Tibial artery (tissue), 4 donors: Measurements from ENCODE around the gene ARFGEF3.

ENCODE experiments used
- DNase-seq, 2 donors: peaks; one replicate each; pipeline ENCODE4 v3.0.0-alpha.2; 2019
- H3K27ac ChIP-seq, 2 donors: fragments of 200-600 bp; sonication (generic) in 1 of 2; 1 replicate in 1 of 2; 2 replicates in 1 of 2; pipeline ENCODE4 v1.5.1; 2018 to 2019; ENCODE audit warnings: mild to moderate bottlenecking in 1 of 2
- H3K27me3 ChIP-seq, 2 donors: fragments of 200-600 bp; sonication (generic) in 1 of 2; one replicate each; pipeline versions ENCODE4 v1.5.1 to v1.6.0; 2016 to 2019
- H3K36me3 ChIP-seq, 3 donors: fragments of 200-600 bp; sonication (generic) in 2 of 3; one replicate each; pipeline ENCODE4 v1.5.1; 2016 to 2019; ENCODE audit warnings: mild to moderate bottlenecking in 2 of 3
- H3K4me1 ChIP-seq, 4 donors: fragments of 200-600 bp; sonication (generic) in 2 of 4; 1 replicate in 3 of 4; 2 replicates in 1 of 4; pipeline ENCODE4 v1.5.1; 2016 to 2019
- H3K4me3 ChIP-seq, 2 donors: fragments of 200-600 bp; sonication (generic) in 1 of 2; 1 replicate in 1 of 2; 2 replicates in 1 of 2; pipeline ENCODE4 v1.5.1; 2018 to 2019; ENCODE audit warnings: mild to moderate bottlenecking in 2 of 2
- H3K9me3 ChIP-seq, 3 donors: fragments of 200-600 bp; sonication (generic) in 1 of 3; one replicate each; pipeline ENCODE4 v1.5.1; 2016 to 2019
- intact Hi-C: fragments of 100-400 bp; cut with DNase I; formaldehyde crosslinking; loops from one replicate; pipeline ENCODE4 v1.15.0; 2023; ENCODE audit warnings: low total_unique reads
- TF ChIP-seq, protein P1 (sequence below), 2 experiments: fragments of 200-600 bp in 1 of 2; fragments of 450-650 bp in 1 of 2; IDR thresholded peaks; one replicate each; pipeline ENCODE4 v1.5.1; 2017 to 2019; ENCODE audit warnings: antibody characterized with exemption in 2 of 2, mild to moderate bottlenecking in 1 of 2, moderate library complexity in 1 of 2

The ARFGEF3 gene

DNA sequence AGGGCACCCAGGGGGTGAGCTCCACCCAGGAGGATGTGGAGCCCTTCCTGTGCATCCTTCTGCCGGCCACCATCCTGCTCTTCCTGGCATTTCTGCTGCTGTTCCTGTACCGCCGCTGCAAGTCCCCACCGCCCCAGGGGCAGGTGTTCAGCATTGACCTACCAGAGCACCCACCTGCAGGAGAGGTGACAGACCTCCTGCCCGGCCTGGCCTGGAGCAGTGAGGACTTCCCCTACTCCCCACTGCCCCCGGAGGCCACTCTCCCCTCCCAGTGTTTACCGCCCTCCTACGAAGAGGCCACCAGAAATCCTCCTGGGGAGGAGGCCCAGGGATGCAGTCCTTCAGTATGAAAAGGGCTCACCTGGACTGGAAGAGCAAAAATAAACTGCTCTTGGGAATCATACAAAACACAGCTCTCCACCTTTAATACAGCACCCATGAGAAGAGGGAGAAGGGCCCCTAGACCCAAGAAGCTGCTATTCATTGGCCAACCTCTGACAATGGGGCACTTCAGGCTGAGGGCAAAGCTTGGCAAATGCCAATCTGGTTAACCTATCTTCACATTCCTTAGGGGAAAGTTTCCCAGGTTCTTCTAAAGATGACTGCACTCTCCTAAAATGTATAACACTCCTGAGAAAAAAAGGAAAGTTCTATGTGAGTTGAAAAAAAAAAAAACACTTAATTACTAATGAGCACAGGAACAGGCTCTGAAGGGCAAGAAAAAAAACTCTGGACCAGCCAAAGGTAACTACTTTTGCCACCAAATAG, 220.9 kb downstream of the ARFGEF3 start:
- no peak overlapping the region for H3K4me3 ChIP-seq
- no peak overlapping the region for H3K27ac ChIP-seq
- peaks cover 0 to 3% of the 10 kb centered on the region in 2 donors for H3K27me3 ChIP-seq
- H3K9me3 ChIP-seq = no peaks in the 10 kb centered on the region
- TF ChIP-seq, protein P1, sequence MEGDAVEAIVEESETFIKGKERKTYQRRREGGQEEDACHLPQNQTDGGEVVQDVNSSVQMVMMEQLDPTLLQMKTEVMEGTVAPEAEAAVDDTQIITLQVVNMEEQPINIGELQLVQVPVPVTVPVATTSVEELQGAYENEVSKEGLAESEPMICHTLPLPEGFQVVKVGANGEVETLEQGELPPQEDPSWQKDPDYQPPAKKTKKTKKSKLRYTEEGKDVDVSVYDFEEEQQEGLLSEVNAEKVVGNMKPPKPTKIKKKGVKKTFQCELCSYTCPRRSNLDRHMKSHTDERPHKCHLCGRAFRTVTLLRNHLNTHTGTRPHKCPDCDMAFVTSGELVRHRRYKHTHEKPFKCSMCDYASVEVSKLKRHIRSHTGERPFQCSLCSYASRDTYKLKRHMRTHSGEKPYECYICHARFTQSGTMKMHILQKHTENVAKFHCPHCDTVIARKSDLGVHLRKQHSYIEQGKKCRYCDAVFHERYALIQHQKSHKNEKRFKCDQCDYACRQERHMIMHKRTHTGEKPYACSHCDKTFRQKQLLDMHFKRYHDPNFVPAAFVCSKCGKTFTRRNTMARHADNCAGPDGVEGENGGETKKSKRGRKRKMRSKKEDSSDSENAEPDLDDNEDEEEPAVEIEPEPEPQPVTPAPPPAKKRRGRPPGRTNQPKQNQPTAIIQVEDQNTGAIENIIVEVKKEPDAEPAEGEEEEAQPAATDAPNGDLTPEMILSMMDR (IDR thresholded peaks at IDR 0.05) = no peak
- intact Hi-C loops = no loop called here
- DNase-seq = no peak
- no peaks in the 10 kb centered on the region for H3K4me1 ChIP-seq
- H3K36me3 ChIP-seq = no peaks in the 10 kb centered on the region

DNA sequence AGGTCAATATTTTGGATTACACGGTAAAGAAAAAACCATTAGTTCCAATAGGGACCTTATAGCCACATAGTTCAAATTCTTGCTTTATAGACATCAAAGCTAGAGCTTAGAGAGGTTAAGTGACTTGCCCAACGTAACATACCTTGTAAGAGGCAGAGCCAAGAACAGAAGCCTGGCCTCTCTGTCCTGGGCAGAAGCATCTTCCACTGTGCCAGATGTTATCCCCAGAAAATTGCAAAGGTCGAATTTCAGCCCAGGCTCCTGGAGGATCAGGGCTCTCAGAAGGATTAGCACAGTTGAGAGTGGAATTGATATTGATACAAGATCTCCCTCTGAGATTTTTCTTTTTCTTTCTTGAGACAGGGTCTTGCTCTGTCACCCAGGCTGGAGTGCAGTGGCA, 222.0 kb downstream of the ARFGEF3 start:
- Histone ChIP-seq H3K27ac (no peak overlapping the region), H3K27me3 (peaks cover 0 to 3% of the 10 kb centered on the region in 2 donors), H3K36me3 (no peaks in the 10 kb centered on the region), H3K4me3 (no peak overlapping the region), H3K4me1 (no peaks in the 10 kb centered on the region), H3K9me3 (no peaks in the 10 kb centered on the region)
- TF ChIP-seq, protein P1 (IDR thresholded peaks at IDR 0.05) = no peak
- intact Hi-C loops = no loop called here
- no peak for DNase-seq

DNA sequence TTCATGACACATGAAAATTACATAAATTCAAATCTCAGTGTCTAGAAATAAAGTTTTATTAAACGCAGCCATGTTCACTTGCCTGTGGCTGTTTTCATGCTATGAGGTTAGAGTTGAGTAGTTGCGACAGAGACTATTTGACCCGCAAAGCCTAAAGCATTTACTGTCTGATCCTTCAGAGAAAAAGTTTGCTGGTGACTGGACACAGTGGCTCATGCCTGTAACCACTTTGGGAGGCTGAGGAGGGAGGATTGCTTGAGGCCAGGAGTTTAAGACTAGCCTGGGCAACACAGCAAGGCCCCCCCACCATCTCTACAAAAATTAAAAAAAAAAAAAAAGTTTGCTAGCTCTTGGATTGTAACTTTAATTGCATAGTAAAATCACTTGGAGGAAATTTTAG, 225.2 kb downstream of the ARFGEF3 start:
- no peak for DNase-seq
- Histone ChIP-seq H3K36me3 (no peaks in the 10 kb centered on the region), H3K4me1 (no peaks in the 10 kb centered on the region), H3K27ac (no peak overlapping the region), H3K27me3 (peaks cover 0 to 3% of the 10 kb centered on the region in 2 donors), H3K9me3 (no peaks in the 10 kb centered on the region), H3K4me3 (no peak overlapping the region)
- TF ChIP-seq, protein P1 (IDR thresholded peaks at IDR 0.05) = no peak
- intact Hi-C loops = no loop called here

DNA sequence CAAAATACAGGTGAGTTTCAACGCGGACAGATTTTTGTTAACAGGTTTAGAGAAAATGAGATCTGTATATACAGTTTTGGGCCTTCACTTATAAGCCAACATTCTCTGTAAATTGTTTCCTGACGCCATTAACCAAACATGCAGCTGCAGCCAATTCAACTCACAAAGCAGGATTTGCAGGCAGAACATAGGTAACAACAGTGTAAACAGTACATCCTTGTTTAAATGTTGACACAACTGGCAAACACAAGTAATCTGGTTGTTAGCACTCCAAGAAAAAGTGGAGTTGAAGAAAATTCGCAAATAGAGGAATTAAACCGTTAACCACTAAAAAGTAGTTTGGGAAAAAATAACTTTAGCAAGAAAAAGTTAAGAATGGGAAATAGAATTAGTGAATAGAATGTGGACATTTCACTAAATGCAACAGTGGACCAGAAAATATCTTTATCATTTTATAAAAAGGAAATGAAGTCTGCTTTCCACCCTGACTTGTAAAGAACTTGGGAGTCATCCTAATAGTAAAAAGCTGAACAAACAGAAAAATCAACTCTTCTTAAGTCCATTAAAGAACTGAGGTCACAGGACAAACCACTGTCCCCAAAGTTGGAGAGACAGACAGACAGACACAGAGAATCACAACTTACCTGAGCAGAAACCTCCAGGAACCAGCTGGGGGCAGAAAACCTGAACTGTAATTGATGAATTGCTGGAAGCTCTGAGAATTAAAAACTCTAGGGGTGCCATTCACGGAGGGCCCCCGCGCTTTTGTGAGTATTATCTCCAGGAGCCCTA, 226.0 kb downstream of the ARFGEF3 start:
- intact Hi-C loops = no loop called here
- peaks cover 0 to under 1% of the 10 kb centered on the region in 2 donors for H3K27me3 ChIP-seq
- no peaks in the 10 kb centered on the region for H3K36me3 ChIP-seq
- no peak overlapping the region for H3K4me3 ChIP-seq
- H3K27ac ChIP-seq = no peak overlapping the region
- TF ChIP-seq, protein P1 (IDR thresholded peaks at IDR 0.05) = no peak
- DNase-seq = no peak
- H3K9me3 ChIP-seq = no peaks in the 10 kb centered on the region
- H3K4me1 ChIP-seq = no peaks in the 10 kb centered on the region

DNA sequence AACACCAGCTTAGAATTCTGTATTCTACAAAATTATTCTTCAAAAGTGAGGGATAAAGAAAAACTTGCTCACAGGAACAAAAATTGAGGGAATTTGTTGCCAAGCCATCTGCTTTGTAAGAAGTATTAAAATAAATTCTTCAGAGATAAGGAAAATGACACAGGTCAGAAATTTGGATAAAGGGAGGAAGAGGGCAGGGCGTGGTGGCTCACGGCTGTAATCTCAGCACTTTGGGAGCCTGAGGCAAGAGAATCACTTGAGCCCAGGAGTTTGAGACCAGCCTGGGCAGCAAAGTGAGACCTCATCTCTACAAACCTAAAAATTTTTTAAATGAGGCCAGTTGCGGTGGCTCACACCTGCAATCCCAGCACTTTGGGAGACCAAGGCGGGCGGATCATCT, 227.8 kb downstream of the ARFGEF3 start:
- intact Hi-C loops = no loop called here
- Histone ChIP-seq H3K27ac (no peak overlapping the region), H3K4me3 (no peak overlapping the region), H3K4me1 (no peaks in the 10 kb centered on the region), H3K9me3 (no peaks in the 10 kb centered on the region), H3K36me3 (no peaks in the 10 kb centered on the region), H3K27me3 (no peaks in the 10 kb centered on the region)
- DNase-seq = no peak
- TF ChIP-seq, protein P1 (IDR thresholded peaks at IDR 0.05) = no peak
